Right renal pelvis (tissue), 4 donors: Measurements from ENCODE around the gene CMTM2. TPM values are rescaled to one million over a fixed set of nuclear protein-coding genes. Genes with fewer than 3 reads are reported as not detected.
"Not testable (repeated sequence)": the region's sequence is repeated elsewhere in the genome, so short reads cannot be mapped to it uniquely, and the experiment has no call there.

ENCODE experiments used
- DNase-seq, 4 donors: peaks; one replicate each; pipeline ENCODE4 v3.0.0-alpha.2; 2013; ENCODE audit warnings: low read depth in 4 of 4, low spot score in 3 of 4, missing footprints in 1 of 4
- polyA plus RNA-seq, 4 donors: library from polyadenylated mRNA; unstranded; fragments of 120-200 nt; gene quantifications; one replicate each; pipeline ENCODE4 v1.2.1, GENCODE V29; 2013; ENCODE audit not compliant: insufficient read length in 4 of 4

CMTM2 gene
- polyA plus RNA-seq, 4 donors = 0.39 to 0.75 (median 0.45) TPM; not detected in 1

- DNase-seq = not testable (repeated sequence)
Observed at GRCh38 chr16:66627611-66628378, 48.5 kb downstream of the CMTM2 start.

- no peak for DNase-seq
Observed at GRCh38 chr16:66629856-66630255, 50.6 kb downstream of the CMTM2 start.

GRCh38 chr16:66630561-66631260 lies 51.4 kb downstream of the CMTM2 start:
- not testable (repeated sequence) for DNase-seq

- not testable (repeated sequence) for DNase-seq
Observed at GRCh38 chr16:66631558-66631957, 52.3 kb downstream of the CMTM2 start.

- DNase-seq = no peak
Observed at GRCh38 chr16:66634527-66635196, 55.4 kb downstream of the CMTM2 start.

GRCh38 chr16:66635406-66635805 lies 56.1 kb downstream of the CMTM2 start:
- no peak for DNase-seq

- no peak for DNase-seq
Observed at GRCh38 chr16:66636199-66636598, 56.9 kb downstream of the CMTM2 start.

- no peak for DNase-seq
Observed at GRCh38 chr16:66637806-66638205, 58.5 kb downstream of the CMTM2 start.

Other genes starting within 250 kb of the CMTM2 start
- gene CDH5, start 212.8 kb upstream of the CMTM2 start, polyA plus RNA-seq = 10 to 100 TPM; 65.9 to 74.6 (median 67.1) TPM
- 1 to 10 TPM; 1.1 to 1.9 (median 1.4) TPM for gene BEAN1, start 152.2 kb upstream of the CMTM2 start, polyA plus RNA-seq
- gene TK2, start 29.3 kb upstream of the CMTM2 start, polyA plus RNA-seq = 10 to 100 TPM; 31.8 to 46.7 (median 37.9) TPM
- 10 to 100 TPM; 34.2 to 42.5 (median 35.8) TPM for gene CKLF, start 26.9 kb upstream of the CMTM2 start, polyA plus RNA-seq
- gene CMTM1, start 13.0 kb upstream of the CMTM2 start, polyA plus RNA-seq = 1 to 10 TPM; 5.5 to 7.6 (median 6.0) TPM
- 10 to 100 TPM; 64.7 to 80.6 (median 69.9) TPM for gene CMTM3, start 25.2 kb downstream of the CMTM2 start, polyA plus RNA-seq
- gene CMTM4, start 117.3 kb downstream of the CMTM2 start, polyA plus RNA-seq = 10 to 100 TPM; 67.3 to 76.9 (median 72.7) TPM
- gene DYNC1LI2, start 172.1 kb downstream of the CMTM2 start, polyA plus RNA-seq = 100 to 1,000 TPM; 101 to 135 (median 112) TPM
- gene TERB1, start 222.1 kb downstream of the CMTM2 start, polyA plus RNA-seq = under 1 TPM in 1 of 4 donors, not detected in 3; 0.12 TPM